ENCODE measurements around the gene PRM2.
A peak's percentile ranks its signal among the peaks of the same experiment; 100 is the strongest.

PRM2 gene

DNA sequence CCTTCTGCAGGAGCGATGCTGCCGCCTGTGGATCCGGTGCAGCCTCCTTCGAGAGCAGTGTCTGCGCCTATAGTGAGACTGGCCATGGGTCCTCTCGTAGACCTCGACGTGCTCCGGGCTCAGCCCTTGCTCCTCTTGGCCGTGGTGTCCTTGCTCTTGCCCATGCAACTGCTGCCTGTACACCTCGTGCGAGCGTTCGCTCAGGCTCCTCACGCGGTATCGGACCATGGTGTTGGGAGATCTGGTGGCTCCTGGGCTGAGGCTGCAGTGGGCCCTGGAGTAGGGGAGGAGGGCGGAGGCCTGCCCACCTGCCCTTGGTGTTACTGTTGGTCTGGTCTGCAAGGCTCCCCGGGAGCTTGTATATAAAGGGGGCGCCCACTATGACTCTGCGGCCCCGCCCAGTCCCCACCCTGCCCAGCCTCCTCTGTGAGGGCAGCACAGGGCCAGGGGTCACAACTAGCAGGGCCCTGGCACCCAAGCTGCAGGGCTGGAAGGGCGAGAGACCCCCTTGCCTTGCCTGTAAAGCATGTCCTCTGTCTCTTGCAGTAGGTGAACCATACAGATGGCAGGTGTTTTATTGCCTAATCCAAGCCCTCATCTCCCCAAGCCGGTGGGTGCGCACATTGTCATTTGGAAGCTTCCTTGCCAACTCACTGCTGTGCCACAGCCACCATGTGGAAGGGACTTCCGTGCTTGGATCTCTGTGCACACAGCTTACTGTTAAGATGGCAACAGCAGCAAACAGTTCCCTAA is at the start of gene PRM2:
Gene PRM2 (minus strand): TSS at position 338 of the 753 bp plus-strand sequence. CDS start 110 bp downstream, at position 228.
- no peak for DNase-seq

GRCh38 chr16:11325404-11326083 is 49.3 kb upstream of the PRM2 start:
- DNase-seq = peak; percentile 48

- no peak for DNase-seq
Measured at GRCh38 chr16:11323551-11324336, 47.5 kb upstream of the PRM2 start.

GRCh38 chr16:11322823-11323222 is 46.5 kb upstream of the PRM2 start:
- no peak for DNase-seq

GRCh38 chr16:11321662-11322061 is 45.4 kb upstream of the PRM2 start:
- DNase-seq = no peak

GRCh38 chr16:11320170-11320569 is 43.9 kb upstream of the PRM2 start:
- DNase-seq = no peak

DNA sequence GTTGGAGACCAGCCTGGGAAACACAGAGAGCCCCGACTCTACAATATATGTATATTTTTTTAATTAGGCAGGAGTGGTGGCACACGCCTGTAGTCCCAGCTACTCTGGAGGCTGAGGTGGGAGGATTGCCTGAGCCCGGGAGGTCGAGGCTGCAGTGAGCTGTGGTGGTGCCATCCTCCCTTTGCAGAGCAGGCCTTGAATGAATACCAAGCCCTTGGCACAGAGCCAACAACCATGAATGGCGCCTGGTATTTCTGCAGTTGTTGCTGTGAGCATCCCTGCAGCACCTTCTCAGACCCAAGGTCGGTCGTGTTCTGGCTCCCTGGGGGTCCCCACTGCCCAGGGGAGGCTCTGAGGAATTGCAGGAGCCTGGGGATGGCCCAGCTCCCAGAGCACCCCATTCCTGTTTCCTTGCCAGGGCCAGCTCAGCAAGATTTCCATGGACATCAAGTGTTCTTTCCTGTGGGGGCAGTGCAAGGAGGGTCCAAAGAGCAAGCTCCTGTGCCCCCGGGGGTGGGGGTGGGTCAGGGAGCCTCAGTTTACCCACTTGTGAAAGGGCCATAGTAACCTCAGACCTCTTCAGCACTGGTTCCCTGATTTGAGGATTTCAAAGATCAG is 43.4 kb upstream of the PRM2 start:
- DNase-seq = no peak

- DNase-seq = no peak
Measured at GRCh38 chr16:11318817-11319216, 42.5 kb upstream of the PRM2 start.

DNA sequence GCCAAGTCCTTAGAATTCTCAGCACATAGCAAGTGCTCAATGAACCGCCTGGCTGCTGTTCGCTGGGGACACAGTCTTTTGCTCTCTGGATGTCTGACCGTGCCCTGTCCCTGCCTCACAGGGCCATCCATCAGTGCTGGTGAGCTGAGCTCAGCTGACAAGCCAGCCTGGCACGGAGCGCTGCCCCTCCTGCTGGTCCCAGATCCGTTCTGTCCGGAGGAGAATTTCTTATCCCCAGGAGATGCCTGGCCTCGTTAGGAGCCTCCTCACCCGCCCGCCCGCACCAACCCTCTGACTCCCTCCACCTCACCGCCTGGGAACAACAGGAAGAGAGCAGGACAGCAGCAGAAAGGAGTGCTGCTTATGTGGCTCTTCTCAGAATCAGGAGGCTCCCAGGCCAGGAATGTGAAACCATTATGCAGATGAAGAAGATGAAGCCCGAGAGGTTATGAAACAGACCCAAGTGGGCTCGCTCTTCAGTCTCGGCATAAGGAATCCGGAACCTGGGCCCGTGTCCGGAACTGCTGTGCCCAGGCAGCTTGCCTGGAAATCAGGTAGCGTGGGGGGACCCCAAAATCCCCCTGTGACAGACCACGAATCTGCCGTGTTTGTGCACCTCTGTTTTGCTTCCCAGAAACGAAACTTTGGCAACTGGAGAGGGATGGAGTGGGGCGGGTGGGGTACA is 40.2 kb upstream of the PRM2 start:
- DNase-seq = no peak

- DNase-seq = no peak
Measured at GRCh38 chr16:11315510-11315909, 39.2 kb upstream of the PRM2 start.

GRCh38 chr16:11314309-11314894 is 38.1 kb upstream of the PRM2 start:
- no peak for DNase-seq

- no peak for DNase-seq
Measured at GRCh38 chr16:11313493-11314308, 37.4 kb upstream of the PRM2 start.

DNA sequence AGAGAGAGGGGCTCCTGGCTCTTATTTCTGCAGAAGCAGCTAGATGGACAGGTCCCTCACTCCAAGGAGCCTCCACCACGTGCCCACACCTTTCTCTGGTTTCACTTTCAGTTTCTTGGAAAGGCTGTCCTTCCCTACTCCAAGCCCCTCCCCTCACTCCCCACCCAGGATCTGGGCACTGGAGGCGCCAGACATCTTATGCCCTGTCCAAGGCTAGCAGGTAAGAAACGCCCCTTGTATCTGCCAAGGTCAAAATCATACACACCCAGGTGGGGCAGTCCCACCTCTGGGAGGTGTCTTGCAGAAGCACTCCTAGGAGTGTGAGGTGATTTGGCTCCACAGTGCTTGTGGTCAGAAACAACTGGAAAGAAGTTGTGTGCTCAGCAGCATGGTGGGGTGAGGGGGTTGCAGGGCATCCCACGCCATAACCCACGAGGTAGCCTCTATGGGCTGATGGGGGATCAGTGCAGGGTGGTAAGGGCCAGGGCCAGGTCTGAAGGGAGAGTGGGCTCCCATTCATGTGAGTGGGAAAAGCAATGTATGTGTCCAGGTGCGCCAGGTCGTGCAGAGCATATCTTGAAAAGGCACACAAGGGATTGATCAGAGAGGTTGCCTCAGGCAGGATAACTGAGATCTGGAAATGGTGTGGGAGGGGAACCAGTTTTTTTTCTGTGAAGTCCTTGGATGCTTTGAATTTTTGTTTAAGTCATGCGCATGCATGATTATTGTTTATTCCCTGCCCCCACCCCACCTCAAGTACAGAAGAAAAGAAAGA is 36.6 kb upstream of the PRM2 start:
- DNase-seq = no peak

DNA sequence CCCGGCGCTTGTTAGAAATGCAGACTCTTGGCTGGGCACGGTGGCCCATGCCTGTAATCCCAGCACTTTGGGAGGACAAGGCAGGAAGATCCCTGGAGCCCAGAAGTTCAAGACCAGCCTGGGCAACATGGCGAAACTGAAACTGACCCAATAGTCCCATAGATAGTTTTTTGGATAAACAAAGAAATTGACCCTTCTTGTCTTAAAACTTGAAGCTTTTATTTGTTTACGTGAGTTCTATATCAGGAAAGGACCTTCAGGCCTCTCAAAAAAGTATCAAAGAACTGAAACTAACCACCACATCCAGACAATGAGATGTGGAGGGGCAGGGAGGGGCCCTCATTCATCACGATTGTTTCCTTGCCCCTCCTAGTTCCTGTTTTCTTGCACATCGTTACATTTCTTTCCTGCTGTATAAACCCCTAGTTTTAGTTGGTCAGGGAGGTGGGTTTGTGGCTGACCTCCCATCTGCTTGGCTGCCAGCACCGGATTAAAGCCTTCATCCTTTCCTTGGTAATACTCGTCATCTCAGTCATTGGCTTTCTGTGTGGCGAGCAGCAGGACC is 34.8 kb upstream of the PRM2 start:
- peak; percentile 57 for DNase-seq

GRCh38 chr16:11310634-11310977 is 34.3 kb upstream of the PRM2 start:
- DNase-seq = no peak

- no peak for DNase-seq
Measured at GRCh38 chr16:11309895-11310633, 33.8 kb upstream of the PRM2 start.

DNA sequence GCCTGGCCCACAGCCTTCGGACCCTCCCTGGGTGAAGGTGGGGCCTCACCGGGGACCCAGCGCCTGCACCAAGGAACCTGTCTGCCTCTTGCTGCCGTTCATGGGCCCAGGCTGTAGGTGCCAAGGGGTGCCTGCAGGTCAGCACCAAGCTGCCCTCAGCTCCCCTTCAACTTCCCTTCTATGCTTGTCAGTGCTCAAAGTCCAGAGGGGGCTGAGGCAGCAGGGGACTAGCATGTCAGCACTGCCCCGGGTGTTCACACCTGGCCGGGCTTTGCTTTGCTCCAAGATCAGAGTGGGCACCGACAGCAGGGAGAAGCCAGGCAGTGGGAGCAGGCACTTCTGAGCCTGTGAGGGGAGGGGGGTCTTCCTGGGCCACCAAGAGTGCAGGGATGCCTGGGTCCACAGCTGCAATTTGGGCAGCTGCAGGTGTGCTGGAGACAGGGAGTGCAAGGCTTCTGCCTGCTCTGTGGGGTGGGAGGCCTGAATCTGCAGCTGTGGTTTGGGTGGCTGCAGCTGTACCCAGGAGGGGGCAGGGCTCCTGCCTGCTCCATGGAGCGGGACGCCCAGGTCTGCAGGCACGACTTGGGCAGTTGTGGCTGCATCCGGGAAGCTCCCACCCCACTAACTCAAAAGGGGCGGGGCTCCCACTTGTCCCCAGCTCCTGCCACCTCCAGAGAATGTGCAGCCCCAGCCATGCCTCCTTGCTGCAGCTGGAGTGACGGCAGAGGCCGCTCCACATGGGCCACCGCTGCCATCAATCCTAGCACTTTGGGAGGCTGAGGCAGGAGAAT is 32.4 kb upstream of the PRM2 start:
- no peak for DNase-seq

DNA sequence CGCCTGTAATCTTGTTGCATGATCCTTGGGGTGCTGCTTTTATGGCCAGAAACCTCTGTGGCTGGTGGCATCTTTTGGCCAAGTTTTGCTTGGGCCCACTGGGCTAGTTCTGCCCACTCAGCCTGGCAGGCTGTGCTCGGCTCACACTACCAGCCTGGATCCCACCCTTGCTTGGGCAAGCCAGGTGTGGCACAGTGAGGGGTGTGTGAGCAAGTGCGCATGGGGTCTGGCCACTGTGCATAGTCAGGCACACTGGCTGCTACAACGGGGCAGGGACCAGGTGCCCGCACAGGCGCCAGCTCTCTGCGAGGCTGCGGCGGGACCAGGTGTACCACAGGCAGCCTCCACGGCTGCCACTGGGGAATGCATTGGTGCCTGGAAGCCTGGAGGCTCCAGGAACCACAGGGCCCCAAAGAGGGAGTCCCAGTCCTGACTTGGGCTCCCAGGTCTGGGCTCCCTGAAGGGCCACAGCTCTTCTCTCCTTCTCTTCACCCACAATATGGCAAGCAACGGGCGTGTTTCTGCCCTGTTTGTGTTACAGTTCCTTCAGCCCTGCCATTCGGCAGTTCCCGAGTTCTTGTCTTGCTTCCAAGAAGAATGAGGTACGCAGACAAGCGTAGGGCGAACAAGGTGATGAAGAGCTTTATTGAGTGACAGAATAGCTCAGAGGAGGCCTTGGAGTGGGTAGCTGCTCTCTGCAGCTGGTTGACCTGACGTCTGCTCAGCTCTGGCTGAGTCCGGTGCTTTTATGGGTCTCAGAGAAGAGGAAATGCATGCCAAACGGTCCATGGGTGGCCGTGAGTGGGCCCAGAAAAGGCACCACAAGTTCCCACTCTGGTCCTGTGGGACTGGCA is 31.6 kb upstream of the PRM2 start:
- DNase-seq = no peak

Data from stimulated activated CD8-positive, alpha-beta memory T cell treated with anti-CD3 and anti-CD28 coated beads, Interleukin-4, amount 100 ng/mL, for 48 hours (primary cell).